SU-DHL-6 (cell line): ENCODE measurements around the gene DNM1.

ENCODE experiments used
- H2AFZ ChIP-seq: fragments of 200-600 bp; sonication (generic); 2 replicates; pipeline ENCODE4 v1.6.1; 2014; ENCODE audit warnings: low read depth, mild to moderate bottlenecking, moderate library complexity, mixed read lengths, antibody characterized with exemption, low read length; ENCODE audit not compliant: severe bottlenecking
- H3F3A ChIP-seq: fragments of 200-600 bp; shearing (Covaris generic); 2 replicates; pipeline ENCODE4 v1.6.0; 2016; ENCODE audit warnings: antibody characterized with exemption, mild to moderate bottlenecking; ENCODE audit not compliant: insufficient read depth
- H3K27ac ChIP-seq: fragments of 200-600 bp; sonication (generic); 2 replicates; pipeline ENCODE4 v1.5.1; 2016; ENCODE audit warnings: low read depth, mild to moderate bottlenecking, low read length, moderate library complexity, mixed read lengths
- H3K27me3 ChIP-seq: fragments of 200-600 bp; sonication (generic), shearing (Covaris generic); 2 replicates; pipeline ENCODE4 v1.6.0; 2014; ENCODE audit warnings: mild to moderate bottlenecking, low read length
- H3K36me3 ChIP-seq: fragments of 200-600 bp; sonication (generic); 2 replicates; pipeline ENCODE4 v1.6.1; 2014; ENCODE audit warnings: mild to moderate bottlenecking, low read length, mixed read lengths
- H3K4me2 ChIP-seq: fragments of 300-600, 200-600 bp; shearing (Covaris generic), sonication (generic); 2 replicates; pipeline ENCODE4 v1.6.0; 2014; ENCODE audit warnings: low read length, low read depth, mild to moderate bottlenecking; ENCODE audit not compliant: poor library complexity, severe bottlenecking
- H3K4me3 ChIP-seq: fragments of 200-600 bp; sonication (generic); 2 replicates; pipeline ENCODE4 v1.5.1; 2014; ENCODE audit warnings: antibody characterized with exemption, low read length, mild to moderate bottlenecking, mixed read lengths; ENCODE audit not compliant: insufficient read depth, poor library complexity, severe bottlenecking
- H3K79me2 ChIP-seq: fragments of 200-600 bp; sonication (generic); 2 replicates; pipeline ENCODE4 v1.6.1; 2014; ENCODE audit warnings: mild to moderate bottlenecking, low read length, moderate library complexity; ENCODE audit not compliant: insufficient read depth
- H3K9ac ChIP-seq: fragments of 200-600 bp; sonication (generic); 2 replicates; pipeline ENCODE4 v1.7.0; 2014; ENCODE audit warnings: mild to moderate bottlenecking, low read length
- H3K9me2 ChIP-seq: fragments of 200-600 bp; sonication (generic); replicated peaks from 2 replicates; pipeline ENCODE4 v1.6.1; 2014; ENCODE audit warnings: low read length; ENCODE audit not compliant: insufficient read depth
- H3K9me3 ChIP-seq: fragments of 200-600 bp; sonication (generic); 2 replicates; pipeline ENCODE4 v1.6.1; 2014; ENCODE audit warnings: low read length, mixed read lengths; ENCODE audit not compliant: insufficient read depth
- H4K20me1 ChIP-seq: fragments of 200-600 bp; sonication (generic); 2 replicates; pipeline ENCODE4 v1.6.1; 2014; ENCODE audit warnings: low read depth, mild to moderate bottlenecking, antibody characterized with exemption, low read length, moderate library complexity, mixed read lengths
- CTCF ChIP-seq: fragments of 200-600 bp; sonication (generic); IDR thresholded peaks from one replicate; pipeline ENCODE4 v1.5.1; 2017; ENCODE audit warnings: antibody characterized with exemption, mild to moderate bottlenecking, low read length, moderate library complexity; ENCODE audit not compliant: insufficient read depth, poor library complexity, severe bottlenecking
- EZH2phosphoT487 ChIP-seq: fragments of 200-600 bp; sonication (generic), shearing (Covaris generic); conservative IDR thresholded peaks from 2 replicates; pipeline ENCODE4 v1.6.1; 2018; ENCODE audit warnings: mild to moderate bottlenecking, antibody characterized with exemption, low read length, moderate library complexity, mixed read lengths

The DNM1 gene

GRCh38 chr9:128203024-128203706 lies at the start of gene DNM1:
TSS of gene DNM1 (plus strand) at chr9:128203379. CDS start at chr9:128203471, 92 bp downstream.
- Histone ChIP-seq H4K20me1 (no peaks in the 10 kb centered on the region), H3K4me3 (peak within 1 kb of the TSS; percentile 63), H3K9me3 (no peaks in the 10 kb centered on the region), H3K36me3 (no peaks in the 10 kb centered on the region), H3K9ac (peak within 1 kb of the TSS; percentile 54), H3K9me2 (no peaks in the 10 kb centered on the region), H3K27ac (no peak within 1 kb of the TSS), H3K4me2 (peak within 1 kb of the TSS; percentile 73), H3K27me3 (no peaks in the 10 kb centered on the region), H2AFZ (peak within 1 kb of the TSS; percentile 98), H3F3A (no peaks in the 10 kb centered on the region), H3K79me2 (no peaks in the 10 kb centered on the region)
- TF ChIP-seq EZH2phosphoT487: no peak
- TF ChIP-seq CTCF: peak; percentile 28

- H3K79me2 ChIP-seq: no peaks in the 10 kb centered on the region
- H3F3A ChIP-seq: no peaks in the 10 kb centered on the region
- no peak overlapping the region for H3K4me3 ChIP-seq
- no peaks in the 10 kb centered on the region for H3K27me3 ChIP-seq
- no peak overlapping the region for H3K27ac ChIP-seq
- no peak overlapping the region for H3K4me2 ChIP-seq
- no peaks in the 10 kb centered on the region for H3K9me3 ChIP-seq
- H3K36me3 ChIP-seq: no peaks in the 10 kb centered on the region
- H4K20me1 ChIP-seq: no peaks in the 10 kb centered on the region
- no peak overlapping the region for H3K9ac ChIP-seq
- no peak overlapping the region for H2AFZ ChIP-seq
- TF ChIP-seq CTCF (no peak), EZH2phosphoT487 (no peak)
- no peaks in the 10 kb centered on the region for H3K9me2 ChIP-seq
Measured at GRCh38 chr9:128153947-128154695, 49.1 kb upstream of the DNM1 start.

- no peaks in the 10 kb centered on the region for H3K27me3 ChIP-seq
- no peaks in the 10 kb centered on the region for H3K79me2 ChIP-seq
- no peaks in the 10 kb centered on the region for H3K9me3 ChIP-seq
- no peak overlapping the region for H3K27ac ChIP-seq
- H2AFZ ChIP-seq: no peak overlapping the region
- no peaks in the 10 kb centered on the region for H3K9me2 ChIP-seq
- H3K36me3 ChIP-seq: no peaks in the 10 kb centered on the region
- H3K9ac ChIP-seq: no peak overlapping the region
- no peaks in the 10 kb centered on the region for H3F3A ChIP-seq
- H4K20me1 ChIP-seq: no peaks in the 10 kb centered on the region
- no peak overlapping the region for H3K4me2 ChIP-seq
- no peak overlapping the region for H3K4me3 ChIP-seq
- TF ChIP-seq EZH2phosphoT487 (no peak), CTCF (no peak)
Measured at GRCh38 chr9:128155736-128156500, 47.3 kb upstream of the DNM1 start.
